ENCODE measurements around the gene AVL9. TPM values are rescaled to one million over a fixed set of nuclear protein-coding genes. Genes with fewer than 3 reads are reported as not detected.

Gene AVL9
- total RNA-seq, 3 donors from 2014 or later: 27.7 to 54.4 (median 42.3) TPM

DNA sequence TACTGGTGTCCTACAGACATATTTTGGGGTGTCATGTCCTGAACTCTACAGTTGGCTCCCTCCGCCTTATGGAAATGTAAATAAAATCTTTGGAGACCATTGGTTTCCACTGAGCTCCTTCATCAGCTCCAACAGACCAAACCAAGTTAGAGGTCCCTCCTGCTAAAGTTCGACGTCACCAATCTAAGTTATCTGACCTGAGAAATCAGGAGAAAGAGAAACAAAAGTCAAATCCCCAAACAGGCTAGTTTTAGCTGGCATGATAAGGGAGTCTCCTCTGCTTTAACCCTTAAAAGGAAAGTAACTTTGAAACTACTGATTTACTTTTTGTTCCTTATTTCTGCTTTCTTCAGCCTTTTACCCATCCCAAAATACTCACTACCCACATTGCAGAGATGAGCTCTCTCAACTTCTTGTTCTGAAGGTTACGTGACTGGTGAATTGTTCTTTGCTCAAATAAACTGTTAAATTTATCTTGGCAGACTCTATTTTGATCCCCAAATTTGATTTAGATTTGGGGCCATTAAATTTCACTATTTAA lies 39.9 kb downstream of the AVL9 start:
- H3K4me1 ChIP-seq: no peaks in the 10 kb centered on the region
- H3K4me3 ChIP-seq: no peak overlapping the region
- H3K27ac ChIP-seq: no peak overlapping the region
- TF ChIP-seq, protein P1, sequence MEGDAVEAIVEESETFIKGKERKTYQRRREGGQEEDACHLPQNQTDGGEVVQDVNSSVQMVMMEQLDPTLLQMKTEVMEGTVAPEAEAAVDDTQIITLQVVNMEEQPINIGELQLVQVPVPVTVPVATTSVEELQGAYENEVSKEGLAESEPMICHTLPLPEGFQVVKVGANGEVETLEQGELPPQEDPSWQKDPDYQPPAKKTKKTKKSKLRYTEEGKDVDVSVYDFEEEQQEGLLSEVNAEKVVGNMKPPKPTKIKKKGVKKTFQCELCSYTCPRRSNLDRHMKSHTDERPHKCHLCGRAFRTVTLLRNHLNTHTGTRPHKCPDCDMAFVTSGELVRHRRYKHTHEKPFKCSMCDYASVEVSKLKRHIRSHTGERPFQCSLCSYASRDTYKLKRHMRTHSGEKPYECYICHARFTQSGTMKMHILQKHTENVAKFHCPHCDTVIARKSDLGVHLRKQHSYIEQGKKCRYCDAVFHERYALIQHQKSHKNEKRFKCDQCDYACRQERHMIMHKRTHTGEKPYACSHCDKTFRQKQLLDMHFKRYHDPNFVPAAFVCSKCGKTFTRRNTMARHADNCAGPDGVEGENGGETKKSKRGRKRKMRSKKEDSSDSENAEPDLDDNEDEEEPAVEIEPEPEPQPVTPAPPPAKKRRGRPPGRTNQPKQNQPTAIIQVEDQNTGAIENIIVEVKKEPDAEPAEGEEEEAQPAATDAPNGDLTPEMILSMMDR (IDR thresholded peaks at IDR 0.05): no peak
- TF ChIP-seq POLR2AphosphoS5 (IDR thresholded peaks at IDR 0.05): no peak
- TF ChIP-seq POLR2A (IDR thresholded peaks at IDR 0.05): no peak
- no peaks in the 10 kb centered on the region for H3K9me3 ChIP-seq
- no peak for DNase-seq (ENCODE audit: low spot score in 2 of 2)
- intact Hi-C loops (cut with DNase I; ENCODE audit: low total_unique reads): no loop called here
- no peaks in the 10 kb centered on the region for H3K36me3 ChIP-seq
- H3K27me3 ChIP-seq: no peaks in the 10 kb centered on the region

GRCh38 chr7:32536016-32536415 lies 40.7 kb downstream of the AVL9 start:
- no peak for DNase-seq (ENCODE audit: low spot score in 2 of 2)
- intact Hi-C loops (cut with DNase I; ENCODE audit: low total_unique reads): no loop called here
- no peak for TF ChIP-seq POLR2A (IDR thresholded peaks at IDR 0.05)
- TF ChIP-seq POLR2AphosphoS5 (IDR thresholded peaks at IDR 0.05): no peak
- TF ChIP-seq, protein P1 (IDR thresholded peaks at IDR 0.05): no peak

GRCh38 chr7:32536585-32536984 lies 41.3 kb downstream of the AVL9 start:
- Histone ChIP-seq H3K4me1 (no peaks in the 10 kb centered on the region), H3K36me3 (no peaks in the 10 kb centered on the region), H3K27ac (peak overlapping the region in 1 of 2 donors; percentile 8), H3K4me3 (no peak overlapping the region), H3K27me3 (no peaks in the 10 kb centered on the region), H3K9me3 (no peaks in the 10 kb centered on the region)
- intact Hi-C loops (cut with DNase I; ENCODE audit: low total_unique reads): no loop called here
- no peak for DNase-seq (ENCODE audit: low spot score in 2 of 2)
- TF ChIP-seq, protein P1 (IDR thresholded peaks at IDR 0.05): no peak
- TF ChIP-seq POLR2A (IDR thresholded peaks at IDR 0.05) (no peak), POLR2AphosphoS5 (IDR thresholded peaks at IDR 0.05) (no peak)

More at GRCh38 chr7:32536016-32536415, 40.7 kb downstream of the AVL9 start:
- H3K27ac ChIP-seq: no peak overlapping the region
- no peaks in the 10 kb centered on the region for H3K4me1 ChIP-seq
- no peaks in the 10 kb centered on the region for H3K9me3 ChIP-seq
- H3K36me3 ChIP-seq: no peaks in the 10 kb centered on the region
- no peak overlapping the region for H3K4me3 ChIP-seq
- no peaks in the 10 kb centered on the region for H3K27me3 ChIP-seq

GRCh38 chr7:32537760-32538159 lies 42.5 kb downstream of the AVL9 start:
- no peak overlapping the region for H3K27ac ChIP-seq
- intact Hi-C loops (cut with DNase I; ENCODE audit: low total_unique reads): no loop called here
- no peaks in the 10 kb centered on the region for H3K36me3 ChIP-seq
- H3K4me1 ChIP-seq: no peaks in the 10 kb centered on the region
- DNase-seq (ENCODE audit: low spot score in 2 of 2): no peak
- TF ChIP-seq POLR2AphosphoS5 (IDR thresholded peaks at IDR 0.05) (no peak), POLR2A (IDR thresholded peaks at IDR 0.05) (no peak)
- TF ChIP-seq, protein P1 (IDR thresholded peaks at IDR 0.05): no peak
- no peaks in the 10 kb centered on the region for H3K27me3 ChIP-seq
- H3K4me3 ChIP-seq: no peak overlapping the region
- no peaks in the 10 kb centered on the region for H3K9me3 ChIP-seq

- intact Hi-C loops (cut with DNase I; ENCODE audit: low total_unique reads): no loop called here
- Histone ChIP-seq H3K27me3 (no peaks in the 10 kb centered on the region), H3K27ac (no peak overlapping the region), H3K4me3 (no peak overlapping the region), H3K9me3 (no peaks in the 10 kb centered on the region), H3K36me3 (no peaks in the 10 kb centered on the region), H3K4me1 (no peaks in the 10 kb centered on the region)
- TF ChIP-seq, protein P1 (IDR thresholded peaks at IDR 0.05): no peak
- TF ChIP-seq POLR2AphosphoS5 (IDR thresholded peaks at IDR 0.05) (no peak), POLR2A (IDR thresholded peaks at IDR 0.05) (no peak)
- no peak for DNase-seq (ENCODE audit: low spot score in 2 of 2)
These were observed 44.1 kb downstream of the AVL9 start for GRCh38 chr7:32539366-32539765.

Data from breast epithelium (tissue), 4 donors.